HG03196 (cell line): ENCODE measurements around the gene GDPD5.

Source experiments
- ATAC-seq: cut with Tn5 transposase; IDR thresholded peaks from one replicate; pipeline ENCODE4 v1.9.1; 2021; ENCODE audit not compliant: unreplicated experiment

Gene GDPD5

GRCh38 chr11:75495749-75496304 lies 29.9 kb downstream of the GDPD5 start:
- no peak for ATAC-seq

- ATAC-seq: no peak
Observed at GRCh38 chr11:75493626-75494025, 32.1 kb downstream of the GDPD5 start.

- ATAC-seq: no peak
Observed at GRCh38 chr11:75492181-75492820, 33.4 kb downstream of the GDPD5 start.

- ATAC-seq: no peak
Observed at GRCh38 chr11:75491465-75491864, 34.3 kb downstream of the GDPD5 start.

GRCh38 chr11:75490221-75491181 lies 35.2 kb downstream of the GDPD5 start:
- ATAC-seq: no peak

- ATAC-seq: no peak
Observed at GRCh38 chr11:75487365-75487764, 38.4 kb downstream of the GDPD5 start.

GRCh38 chr11:75485742-75486141 lies 40.0 kb downstream of the GDPD5 start:
- ATAC-seq: no peak

GRCh38 chr11:75482931-75483469 lies 42.7 kb downstream of the GDPD5 start:
- ATAC-seq: no peak

- ATAC-seq: no peak
Observed at GRCh38 chr11:75481922-75482606, 43.7 kb downstream of the GDPD5 start.

- ATAC-seq: no peak
Observed at GRCh38 chr11:75481223-75481921, 44.4 kb downstream of the GDPD5 start.

GRCh38 chr11:75480185-75481175 lies 45.3 kb downstream of the GDPD5 start:
- no peak for ATAC-seq

- no peak for ATAC-seq
Observed at GRCh38 chr11:75479597-75480145, 46.1 kb downstream of the GDPD5 start.

GRCh38 chr11:75478783-75479596 lies 46.8 kb downstream of the GDPD5 start:
- no peak for ATAC-seq

- no peak for ATAC-seq
Observed at GRCh38 chr11:75477614-75477935, 48.2 kb downstream of the GDPD5 start.

GRCh38 chr11:75476739-75477613 lies 48.8 kb downstream of the GDPD5 start:
- ATAC-seq: no peak

GRCh38 chr11:75475767-75476650 lies 49.7 kb downstream of the GDPD5 start:
- ATAC-seq: no peak
